Upper lobe of right lung (tissue), 1 donor: ENCODE results near the gene ALDH1A3. TPM values are rescaled to one million over a fixed set of nuclear protein-coding genes. Genes with fewer than 3 reads are reported as not detected.

Source experiments
- ATAC-seq: fragments of 200-7000 bp; cut with Tn5 transposase; one replicate; pipeline ENCODE4 v1.9.1; 2020; ENCODE audit warnings: mild to moderate bottlenecking, moderate library complexity
- DNase-seq: peaks from one replicate; pipeline ENCODE4 v3.0.0-alpha.2; 2020
- H3K27ac ChIP-seq: fragments of 200-600 bp; one replicate; pipeline ENCODE4 v1.8.0; 2022
- H3K27me3 ChIP-seq: fragments of 200-600 bp; one replicate; pipeline ENCODE4 v1.8.0; 2022; ENCODE audit warnings: mild to moderate bottlenecking
- H3K36me3 ChIP-seq: fragments of 200-600 bp; one replicate; pipeline ENCODE4 v1.8.0; 2022
- H3K4me1 ChIP-seq: fragments of 200-600 bp; one replicate; pipeline ENCODE4 v1.8.0; 2022
- H3K4me3 ChIP-seq: fragments of 200-600 bp; one replicate; pipeline ENCODE4 v1.8.0; 2022; ENCODE audit warnings: mild to moderate bottlenecking
- H3K9me3 ChIP-seq: fragments of 200-600 bp; one replicate; pipeline ENCODE4 v1.8.0; 2022
- intact Hi-C: fragments of 100-400 bp; cut with DNase I; formaldehyde crosslinking; loops from one replicate; pipeline ENCODE4 v1.11.0; 2022
- total RNA-seq: library from RNA; stranded (reverse); fragmentation: NEBNext Ultra II Directional; extraction: Animal tissue kit (Norgen Biotek cat#: 25700); gene quantifications from one replicate; pipeline ENCODE4 v1.2.1, GENCODE V29; 2021
- TF ChIP-seq, protein P1 (sequence below): fragments of 200-600 bp; IDR thresholded peaks from one replicate; pipeline ENCODE4 v1.8.0; 2022; ENCODE audit warnings: antibody characterized with exemption
- donor health status: DM: no; HTN: yes; CAD: no; lungs with severe emphysema.

The ALDH1A3 gene
- total RNA-seq, 1 donor from 2014 or later: 9.9 TPM

DNA sequence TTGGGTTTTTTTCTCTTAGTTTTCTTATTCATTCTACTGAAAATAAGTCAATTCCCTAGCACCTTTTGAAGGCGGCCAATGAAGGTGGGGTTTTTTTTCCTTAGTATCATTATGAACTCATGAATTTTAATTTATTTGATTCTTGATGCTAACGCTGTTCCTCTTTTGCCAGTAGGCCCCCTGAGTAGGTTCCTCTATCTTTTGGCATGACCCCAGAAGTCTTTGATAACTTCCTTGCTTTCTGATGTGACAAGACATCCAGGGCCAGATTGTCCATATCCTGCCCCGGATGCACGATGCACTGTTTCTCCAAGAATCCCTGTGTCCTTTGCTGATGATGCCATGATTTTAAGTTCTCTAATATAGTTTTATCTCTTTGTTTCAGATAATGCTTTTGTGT lies 60.2 kb downstream of the ALDH1A3 start:
- TF ChIP-seq, protein P1, sequence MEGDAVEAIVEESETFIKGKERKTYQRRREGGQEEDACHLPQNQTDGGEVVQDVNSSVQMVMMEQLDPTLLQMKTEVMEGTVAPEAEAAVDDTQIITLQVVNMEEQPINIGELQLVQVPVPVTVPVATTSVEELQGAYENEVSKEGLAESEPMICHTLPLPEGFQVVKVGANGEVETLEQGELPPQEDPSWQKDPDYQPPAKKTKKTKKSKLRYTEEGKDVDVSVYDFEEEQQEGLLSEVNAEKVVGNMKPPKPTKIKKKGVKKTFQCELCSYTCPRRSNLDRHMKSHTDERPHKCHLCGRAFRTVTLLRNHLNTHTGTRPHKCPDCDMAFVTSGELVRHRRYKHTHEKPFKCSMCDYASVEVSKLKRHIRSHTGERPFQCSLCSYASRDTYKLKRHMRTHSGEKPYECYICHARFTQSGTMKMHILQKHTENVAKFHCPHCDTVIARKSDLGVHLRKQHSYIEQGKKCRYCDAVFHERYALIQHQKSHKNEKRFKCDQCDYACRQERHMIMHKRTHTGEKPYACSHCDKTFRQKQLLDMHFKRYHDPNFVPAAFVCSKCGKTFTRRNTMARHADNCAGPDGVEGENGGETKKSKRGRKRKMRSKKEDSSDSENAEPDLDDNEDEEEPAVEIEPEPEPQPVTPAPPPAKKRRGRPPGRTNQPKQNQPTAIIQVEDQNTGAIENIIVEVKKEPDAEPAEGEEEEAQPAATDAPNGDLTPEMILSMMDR: no peak
- no peak for ATAC-seq
- Histone ChIP-seq H3K9me3 (no peaks in the 10 kb centered on the region), H3K27me3 (no peaks in the 10 kb centered on the region), H3K27ac (no peak overlapping the region), H3K4me3 (no peak overlapping the region), H3K4me1 (no peaks in the 10 kb centered on the region), H3K36me3 (no peaks in the 10 kb centered on the region)
- intact Hi-C loops: no loop called here
- no peak for DNase-seq

DNA sequence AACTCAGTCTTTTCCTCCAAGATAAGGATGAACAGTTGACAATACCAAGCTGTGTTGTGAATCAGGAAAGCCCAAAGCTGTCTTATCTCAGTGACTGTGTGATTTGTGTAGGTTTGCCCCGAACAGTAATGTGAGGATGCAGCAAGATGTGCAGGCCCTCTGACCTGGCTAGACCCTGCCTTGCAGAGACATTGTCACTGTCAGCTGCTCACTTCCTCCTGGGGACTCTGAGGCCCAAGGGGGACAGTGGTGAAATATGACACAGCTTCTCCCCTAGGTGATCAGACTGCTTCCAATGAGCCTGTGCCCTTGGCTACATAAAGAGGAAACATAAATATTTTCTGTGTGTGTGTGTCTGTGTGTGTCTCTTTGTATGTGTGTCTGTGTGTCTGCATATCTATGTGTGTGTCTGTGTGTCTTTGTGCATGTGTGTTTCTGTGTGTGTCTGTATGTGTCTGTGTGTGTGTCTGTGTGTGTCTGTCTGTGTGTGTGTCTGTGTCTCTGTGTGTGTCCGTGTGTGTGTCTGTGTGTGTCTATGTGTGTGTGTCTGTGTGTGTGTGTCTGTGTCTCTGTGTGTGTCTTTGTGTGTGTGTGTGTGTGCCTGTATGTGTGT lies 61.2 kb downstream of the ALDH1A3 start:
- Histone ChIP-seq H3K27me3 (no peaks in the 10 kb centered on the region), H3K36me3 (no peaks in the 10 kb centered on the region), H3K4me3 (no peak overlapping the region), H3K9me3 (no peaks in the 10 kb centered on the region), H3K4me1 (no peaks in the 10 kb centered on the region), H3K27ac (no peak overlapping the region)
- ATAC-seq (peak; percentile 96), DNase-seq (no peak)
- TF ChIP-seq, protein P1: no peak
- intact Hi-C loops: no loop called here

DNA sequence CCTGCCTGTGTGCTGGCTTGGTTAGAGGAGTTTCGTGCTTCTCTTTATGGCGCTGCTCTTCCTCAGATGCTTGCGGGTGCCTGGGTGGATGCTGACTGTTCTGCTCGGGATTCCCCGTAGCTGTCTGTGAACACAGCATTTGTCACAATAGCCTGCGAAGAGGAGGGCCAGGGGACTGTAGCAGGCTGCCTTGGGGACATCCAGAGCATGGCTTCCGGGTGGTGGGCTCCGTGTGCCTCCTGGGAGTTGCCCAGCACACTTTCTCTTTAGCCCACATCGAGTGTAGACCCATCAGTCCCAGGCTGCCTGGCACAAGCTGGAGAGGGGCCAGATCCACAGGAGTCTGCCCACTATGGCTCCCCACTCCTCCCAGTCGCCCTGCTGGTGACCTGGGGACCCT lies 61.9 kb downstream of the ALDH1A3 start:
- DNase-seq (no peak), ATAC-seq (peak; percentile 10)
- Histone ChIP-seq H3K27ac (no peak overlapping the region), H3K4me3 (no peak overlapping the region), H3K36me3 (no peaks in the 10 kb centered on the region), H3K4me1 (no peaks in the 10 kb centered on the region), H3K27me3 (no peaks in the 10 kb centered on the region), H3K9me3 (no peaks in the 10 kb centered on the region)
- intact Hi-C loops: no loop called here
- TF ChIP-seq, protein P1: no peak

DNA sequence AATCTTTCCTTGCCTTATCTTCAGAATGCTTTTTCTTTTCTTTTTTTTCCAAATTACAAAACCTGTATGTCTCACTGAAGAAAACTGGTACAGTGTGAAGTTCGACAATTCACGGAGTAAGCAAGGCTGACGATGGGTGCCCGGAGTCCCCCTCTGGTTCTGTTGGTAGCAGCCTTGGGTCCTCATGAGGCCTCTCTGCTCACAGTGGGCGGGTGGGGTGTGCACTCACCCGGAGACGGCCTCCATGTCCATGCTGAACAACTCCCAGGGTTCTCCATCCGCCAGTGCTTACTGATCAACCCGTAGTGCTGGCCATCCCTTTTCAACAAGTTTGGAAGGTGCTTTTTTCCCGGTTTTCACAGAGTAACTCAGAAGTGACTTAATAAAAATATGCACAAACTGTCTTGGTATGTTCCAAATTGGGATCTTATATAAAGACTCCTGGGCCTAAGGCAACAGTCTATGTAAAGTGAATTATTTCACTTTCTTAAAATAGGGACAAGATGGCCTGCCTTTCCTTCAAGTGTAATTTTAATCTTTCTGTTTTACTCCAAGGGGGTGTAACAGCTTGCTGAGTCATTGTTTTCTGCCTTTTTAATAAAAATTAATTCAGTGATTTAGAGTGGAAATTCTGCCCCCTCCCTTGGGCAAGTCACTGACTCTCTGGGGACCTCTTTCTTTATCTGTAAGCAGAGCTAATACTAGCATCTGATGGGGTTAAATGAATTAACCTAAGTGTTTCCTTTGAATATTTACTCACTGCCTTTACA lies 63.2 kb downstream of the ALDH1A3 start:
- Histone ChIP-seq H3K36me3 (no peaks in the 10 kb centered on the region), H3K27ac (no peak overlapping the region), H3K4me1 (no peaks in the 10 kb centered on the region), H3K9me3 (no peaks in the 10 kb centered on the region), H3K4me3 (no peak overlapping the region), H3K27me3 (no peaks in the 10 kb centered on the region)
- ATAC-seq (no peak), DNase-seq (no peak)
- TF ChIP-seq, protein P1: no peak
- intact Hi-C loops: no loop called here

DNA sequence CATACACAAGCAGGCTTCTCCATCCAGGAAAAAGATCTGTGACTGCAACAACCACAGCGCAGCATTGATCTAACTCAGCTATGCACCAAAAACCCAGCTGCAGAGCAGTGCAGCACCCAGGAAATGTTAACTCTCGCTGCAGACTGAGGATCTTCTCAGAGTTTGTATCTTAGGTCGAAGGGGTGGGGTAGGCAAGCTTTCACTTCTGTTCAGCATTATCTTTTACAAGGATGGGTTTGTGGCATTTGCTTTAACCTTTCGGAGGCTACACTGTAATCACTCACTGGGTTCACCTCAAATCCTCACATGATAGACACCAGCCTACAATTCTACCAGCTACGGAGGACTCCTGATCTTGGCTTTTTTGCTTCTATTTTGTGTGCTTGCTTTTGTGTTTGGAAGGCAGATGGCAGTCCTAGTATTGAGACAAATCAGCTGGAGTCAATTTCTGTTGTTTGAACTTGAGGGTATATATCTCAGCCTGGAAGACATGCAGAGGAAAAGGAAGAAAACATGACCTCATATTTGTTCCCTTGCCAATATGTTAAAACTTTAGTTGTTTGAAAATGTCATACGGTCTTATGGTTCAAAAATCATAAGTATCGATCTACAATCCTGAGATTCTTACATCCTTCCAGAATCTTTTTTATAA lies 64.7 kb downstream of the ALDH1A3 start:
- ATAC-seq: no peak
- H3K27ac ChIP-seq: no peak overlapping the region

More for the DNA sequence above, 64.7 kb downstream of the ALDH1A3 start:
- H3K4me1 ChIP-seq: no peaks in the 10 kb centered on the region
- H3K27me3 ChIP-seq: no peaks in the 10 kb centered on the region
- no peak for DNase-seq
- TF ChIP-seq, protein P1: no peak
- no peaks in the 10 kb centered on the region for H3K36me3 ChIP-seq
- no peak overlapping the region for H3K4me3 ChIP-seq
- intact Hi-C loops: no loop called here
- H3K9me3 ChIP-seq: no peaks in the 10 kb centered on the region
